Stimulated activated CD8-positive, alpha-beta memory T cell treated with anti-CD3 and anti-CD28 coated beads, Interleukin-4, amount 100 ng/mL, for 1 hour (primary cell): ENCODE results near the gene PRKCB.

Experiments used
- DNase-seq, 2 donors: peaks; one replicate each; pipeline ENCODE4 v3.0.0-alpha.2; 2020; ENCODE audit warnings: low read depth in 2 of 2, low spot score in 1 of 2

The PRKCB gene

GRCh38 chr16:23863511-23864422, 28.0 kb downstream of the PRKCB start:
- no peak for DNase-seq

- DNase-seq: no peak
These were observed 30.1 kb downstream of the PRKCB start for GRCh38 chr16:23865853-23866252.

GRCh38 chr16:23866621-23867020, 30.8 kb downstream of the PRKCB start:
- no peak for DNase-seq

- DNase-seq: no peak
These were observed 31.8 kb downstream of the PRKCB start for GRCh38 chr16:23867566-23867965.

GRCh38 chr16:23868136-23868535, 32.4 kb downstream of the PRKCB start:
- no peak for DNase-seq

- no peak for DNase-seq
These were observed 33.3 kb downstream of the PRKCB start for GRCh38 chr16:23869052-23869451.

- no peak for DNase-seq
These were observed 36.1 kb downstream of the PRKCB start for GRCh38 chr16:23871924-23872323.

GRCh38 chr16:23874613-23875294, 39.0 kb downstream of the PRKCB start:
- no peak for DNase-seq

- no peak for DNase-seq
These were observed 40.6 kb downstream of the PRKCB start for GRCh38 chr16:23876256-23876896.

- no peak for DNase-seq
These were observed 41.6 kb downstream of the PRKCB start for GRCh38 chr16:23877107-23878070.

- no peak for DNase-seq
These were observed 44.1 kb downstream of the PRKCB start for GRCh38 chr16:23879735-23880373.

GRCh38 chr16:23889189-23889588, 53.4 kb downstream of the PRKCB start:
- DNase-seq: no peak

GRCh38 chr16:23893986-23894385, 58.2 kb downstream of the PRKCB start:
- no peak for DNase-seq

GRCh38 chr16:23895052-23895451, 59.3 kb downstream of the PRKCB start:
- no peak for DNase-seq

GRCh38 chr16:23896832-23897821, 61.3 kb downstream of the PRKCB start:
- DNase-seq: no peak

- DNase-seq: no peak
These were observed 63.1 kb downstream of the PRKCB start for GRCh38 chr16:23898682-23899430.

- no peak for DNase-seq
These were observed 64.1 kb downstream of the PRKCB start for GRCh38 chr16:23899869-23900268.

- no peak for DNase-seq
These were observed 64.8 kb downstream of the PRKCB start for GRCh38 chr16:23900480-23901177.
